A172 (cell line): ENCODE measurements around the gene SRSF10. TPM values are rescaled to one million over a fixed set of nuclear protein-coding genes. Genes with fewer than 3 reads are reported as not detected.
"Not testable (repeated sequence)": the region's sequence is repeated elsewhere in the genome, so short reads cannot be mapped to it uniquely, and the experiment has no call there.

Experiments used
- DNase-seq: peaks from one replicate; pipeline ENCODE4 v3.0.0-alpha.2; 2015; ENCODE audit warnings: low spot score
- total RNA-seq: library from RNA; depleted of rRNA; stranded (reverse); fragments of >200 nt; shearing (Covaris generic); gene quantifications from 2 replicates; pipeline ENCODE4 v1.2.3, GENCODE V29; 2014

SRSF10 gene
- total RNA-seq, 1 experiment from 2014 or later = 106 TPM

GRCh38 chr1:23997812-23998211, 17.7 kb upstream of the SRSF10 start:
- DNase-seq = no peak

- no peak for DNase-seq
These were observed 16.6 kb upstream of the SRSF10 start for GRCh38 chr1:23996700-23997229.

GRCh38 chr1:23995431-23995837, 15.3 kb upstream of the SRSF10 start:
- DNase-seq = no peak

GRCh38 chr1:23992011-23992410, 11.9 kb upstream of the SRSF10 start:
- not testable (repeated sequence) for DNase-seq

GRCh38 chr1:23989263-23989662, 9.1 kb upstream of the SRSF10 start:
- no peak for DNase-seq

- DNase-seq = not testable (repeated sequence)
These were observed 6.9 kb upstream of the SRSF10 start for GRCh38 chr1:23987038-23987437.

GRCh38 chr1:23984417-23985186, 4.5 kb upstream of the SRSF10 start:
- no peak for DNase-seq

- DNase-seq = peak; percentile 73
These were observed 572 bp upstream of the SRSF10 start for GRCh38 chr1:23980728-23981070.

- no peak for DNase-seq
These were observed 693 bp downstream of the SRSF10 start for GRCh38 chr1:23979387-23979880.

- DNase-seq = no peak
These were observed 1.3 kb downstream of the SRSF10 start for GRCh38 chr1:23978805-23979204.

- no peak for DNase-seq
These were observed 2.3 kb downstream of the SRSF10 start for GRCh38 chr1:23977854-23978191.

GRCh38 chr1:23977187-23977853, 2.8 kb downstream of the SRSF10 start:
- DNase-seq = no peak

- no peak for DNase-seq
These were observed 12.3 kb downstream of the SRSF10 start for GRCh38 chr1:23967871-23968270.

GRCh38 chr1:23966973-23967493, 13.1 kb downstream of the SRSF10 start:
- DNase-seq = no peak

GRCh38 chr1:23964790-23965740, 15.1 kb downstream of the SRSF10 start:
- DNase-seq = no peak

- no peak for DNase-seq
These were observed 15.9 kb downstream of the SRSF10 start for GRCh38 chr1:23964235-23964668.

GRCh38 chr1:23963617-23964234, 16.4 kb downstream of the SRSF10 start:
- DNase-seq = no peak

- DNase-seq = no peak
These were observed 19.7 kb downstream of the SRSF10 start for GRCh38 chr1:23960291-23961020.

- peak; percentile 86 for DNase-seq
These were observed 20.5 kb downstream of the SRSF10 start, which contains the start of gene PNRC2 for GRCh38 chr1:23959461-23960290. PNRC2 (plus strand) TSS chr1:23959828; CDS start chr1:23961458, 1,630 bp downstream.
